HG03460 (cell line): ENCODE data around the gene TSPAN5.

ENCODE experiments used
- ATAC-seq: cut with Tn5 transposase; IDR thresholded peaks from one replicate; pipeline ENCODE4 v1.9.1; 2021; ENCODE audit not compliant: unreplicated experiment

The TSPAN5 gene

DNA sequence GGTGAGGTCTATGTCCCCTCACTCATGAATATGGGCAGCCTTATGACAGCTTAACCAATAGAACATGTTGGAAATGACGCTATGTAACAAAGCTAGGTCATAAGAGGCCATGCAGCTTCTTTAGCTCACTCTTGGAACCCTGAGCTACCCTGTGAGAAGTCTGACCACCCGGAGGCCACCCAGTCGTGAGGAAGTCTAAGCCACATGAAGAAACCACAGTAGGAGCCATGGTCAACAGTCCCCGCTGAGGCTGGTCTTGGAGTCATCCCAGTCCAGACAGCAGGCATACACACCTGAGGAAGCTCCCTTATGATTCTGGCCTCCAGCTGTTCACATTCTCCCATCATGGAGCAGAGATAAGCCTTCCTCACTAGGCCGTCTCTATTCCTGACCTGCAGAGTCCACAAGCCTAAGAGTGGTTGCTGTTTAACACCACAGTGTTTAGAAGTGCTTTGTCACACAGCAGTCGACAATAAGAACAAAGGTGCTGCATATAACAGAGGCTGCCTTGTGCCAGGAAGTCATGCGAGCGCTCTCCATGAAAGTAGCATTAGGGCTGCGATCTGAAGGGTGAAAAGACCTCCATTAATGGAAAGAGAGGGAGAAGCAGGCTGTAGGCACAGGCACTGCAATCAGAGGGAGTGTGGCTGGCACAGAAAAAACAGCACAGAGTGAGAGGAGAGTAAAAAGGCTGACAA is 38.2 kb downstream of the TSPAN5 start:
- ATAC-seq = no peak

DNA sequence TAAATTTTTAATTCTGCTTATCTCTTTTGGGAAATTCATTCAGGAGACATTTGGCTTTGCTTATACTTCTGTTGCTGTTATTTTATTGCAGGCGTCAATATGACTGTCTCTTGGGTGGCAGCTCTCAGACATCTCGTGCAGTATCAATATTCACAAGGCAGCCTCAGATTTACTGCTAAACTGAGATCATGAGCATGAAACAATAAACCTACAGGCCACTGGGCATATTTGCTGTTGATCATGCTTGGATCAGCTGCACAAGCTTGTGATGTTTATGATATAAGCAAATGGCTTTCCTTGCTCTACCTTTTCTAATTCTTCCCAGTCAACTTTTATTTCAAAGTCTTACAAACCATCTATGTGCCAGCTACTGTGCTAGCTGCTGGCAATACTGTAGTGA is 39.2 kb downstream of the TSPAN5 start:
- ATAC-seq = no peak

DNA sequence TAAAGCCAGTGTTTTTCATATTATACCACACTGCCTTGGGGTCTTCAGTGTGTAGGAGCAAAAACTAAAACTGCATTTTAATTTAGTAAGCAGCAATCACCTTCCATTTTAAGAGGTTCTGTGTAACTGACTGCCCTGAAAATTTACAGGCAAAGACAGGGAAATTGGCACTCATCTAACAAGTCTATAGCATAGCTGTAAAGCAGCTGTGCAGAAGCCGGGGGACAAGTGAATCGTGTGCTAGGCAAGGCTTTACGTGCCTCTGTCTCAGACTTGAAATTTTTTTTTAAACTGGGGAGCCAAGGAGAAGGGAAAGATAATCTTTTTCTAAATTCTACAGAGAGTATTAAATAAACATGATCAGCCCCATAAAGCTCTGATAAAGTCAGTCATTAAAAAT is 39.7 kb downstream of the TSPAN5 start:
- ATAC-seq = no peak

DNA sequence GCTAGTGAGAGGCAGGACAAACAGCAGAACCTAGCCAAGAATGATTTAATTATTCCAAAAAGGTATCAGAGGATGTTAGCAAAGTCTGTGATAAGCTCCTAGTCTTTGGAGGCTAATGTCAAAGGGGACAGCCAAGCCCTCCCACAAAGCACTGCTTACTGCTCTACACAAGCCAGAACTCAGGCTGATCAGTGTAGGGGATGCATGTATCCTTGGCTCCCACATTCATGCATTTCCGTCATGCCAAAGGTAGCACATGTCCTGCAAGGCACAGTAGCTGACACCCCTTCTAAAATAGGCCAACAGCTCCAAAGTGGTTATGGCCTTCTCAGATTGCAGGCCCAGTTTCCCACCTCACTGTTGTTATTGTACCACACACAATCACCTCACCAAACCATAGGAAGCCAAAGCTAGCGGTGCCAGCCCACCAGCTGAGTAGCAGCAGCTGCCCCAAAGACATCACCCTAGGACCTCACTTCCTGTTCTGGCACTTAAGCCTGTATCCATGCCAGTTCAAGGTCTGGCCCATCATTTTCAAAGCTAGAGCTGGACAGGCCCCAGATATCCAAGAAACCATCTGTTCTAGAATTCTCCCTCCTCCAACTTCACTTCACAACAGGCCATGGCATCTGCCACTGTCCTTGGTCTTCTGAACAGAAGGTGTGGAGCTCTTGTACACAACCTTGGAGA is 40.9 kb downstream of the TSPAN5 start:
- ATAC-seq = no peak

GRCh38 chr4:98615991-98616390 is 42.4 kb downstream of the TSPAN5 start:
- ATAC-seq = no peak

GRCh38 chr4:98614662-98615061 is 43.7 kb downstream of the TSPAN5 start:
- no peak for ATAC-seq

- ATAC-seq = no peak
Measured at GRCh38 chr4:98614094-98614493, 44.3 kb downstream of the TSPAN5 start.

GRCh38 chr4:98613453-98614075 is 44.8 kb downstream of the TSPAN5 start:
- no peak for ATAC-seq

DNA sequence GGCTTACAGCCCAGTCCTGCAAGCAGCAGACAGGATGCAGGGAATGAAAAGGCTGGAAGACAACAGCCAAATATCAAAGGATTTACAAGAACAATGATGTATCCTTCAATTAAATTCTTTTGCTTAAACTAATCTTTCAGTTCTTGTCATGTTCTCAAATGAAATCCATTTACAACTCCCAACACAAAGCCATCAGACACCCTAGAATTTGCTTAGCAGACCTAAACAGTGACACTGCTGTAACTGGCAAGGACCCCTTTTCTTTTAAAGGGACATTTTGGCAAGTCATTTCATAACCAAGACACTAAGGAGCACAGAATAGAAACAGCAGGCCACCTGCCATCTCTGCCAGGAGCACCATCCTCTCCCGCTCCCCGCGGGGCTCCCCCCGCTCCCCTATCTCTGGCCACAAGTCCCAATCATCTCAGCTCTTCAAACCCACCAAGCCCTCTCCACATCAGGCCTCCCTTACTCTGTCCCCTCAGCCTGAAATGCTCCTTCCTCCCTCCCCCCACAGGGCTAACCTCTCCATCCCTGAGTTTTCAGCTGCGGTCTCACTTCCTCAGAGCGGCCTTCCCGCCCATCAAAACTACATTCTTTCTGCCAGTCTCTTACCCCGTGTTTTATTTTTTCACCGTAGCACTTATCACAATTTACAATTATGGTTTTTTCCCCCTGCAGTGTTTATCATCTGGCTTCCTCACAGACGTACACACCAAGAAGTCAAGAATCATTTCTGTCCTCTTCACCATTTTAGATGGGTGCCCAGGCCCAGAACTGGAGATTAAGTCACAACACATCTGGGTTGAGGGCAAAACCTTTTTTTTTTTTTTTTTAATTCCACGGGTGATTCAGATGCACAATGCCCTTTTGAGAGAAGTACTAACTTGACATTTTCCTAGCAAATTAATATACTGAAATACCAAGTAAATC is 45.8 kb downstream of the TSPAN5 start:
- no peak for ATAC-seq

DNA sequence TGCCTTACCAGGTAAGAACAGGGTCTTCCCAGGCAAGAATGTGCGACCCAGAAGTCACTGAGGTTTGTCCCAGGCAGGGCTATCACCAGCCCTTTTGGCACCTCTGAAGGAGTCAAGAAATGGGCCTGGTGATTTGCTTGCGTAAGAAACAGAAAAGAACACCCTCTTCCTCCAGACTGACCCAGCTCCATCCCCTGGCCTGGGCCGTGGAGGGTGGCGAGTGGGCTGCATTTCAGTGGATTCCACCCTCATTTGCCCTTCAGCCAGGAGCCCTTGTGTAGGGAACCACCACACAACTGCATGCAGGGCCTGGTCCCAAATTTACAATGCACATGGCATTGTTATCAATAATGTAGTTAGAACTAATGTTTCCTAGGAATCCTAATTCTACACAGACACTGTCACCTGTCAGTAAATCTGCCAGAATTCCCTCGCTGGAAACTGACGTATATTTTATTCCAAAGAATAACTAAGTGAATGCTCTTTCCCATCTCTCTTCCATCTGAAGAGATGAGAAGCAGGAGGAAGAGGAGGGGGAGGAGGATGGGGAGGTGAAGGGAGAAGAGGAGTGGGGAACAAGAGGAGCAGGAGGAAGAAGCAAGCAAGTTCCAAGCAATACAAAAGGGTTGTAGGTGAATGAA is 46.6 kb downstream of the TSPAN5 start:
- no peak for ATAC-seq

DNA sequence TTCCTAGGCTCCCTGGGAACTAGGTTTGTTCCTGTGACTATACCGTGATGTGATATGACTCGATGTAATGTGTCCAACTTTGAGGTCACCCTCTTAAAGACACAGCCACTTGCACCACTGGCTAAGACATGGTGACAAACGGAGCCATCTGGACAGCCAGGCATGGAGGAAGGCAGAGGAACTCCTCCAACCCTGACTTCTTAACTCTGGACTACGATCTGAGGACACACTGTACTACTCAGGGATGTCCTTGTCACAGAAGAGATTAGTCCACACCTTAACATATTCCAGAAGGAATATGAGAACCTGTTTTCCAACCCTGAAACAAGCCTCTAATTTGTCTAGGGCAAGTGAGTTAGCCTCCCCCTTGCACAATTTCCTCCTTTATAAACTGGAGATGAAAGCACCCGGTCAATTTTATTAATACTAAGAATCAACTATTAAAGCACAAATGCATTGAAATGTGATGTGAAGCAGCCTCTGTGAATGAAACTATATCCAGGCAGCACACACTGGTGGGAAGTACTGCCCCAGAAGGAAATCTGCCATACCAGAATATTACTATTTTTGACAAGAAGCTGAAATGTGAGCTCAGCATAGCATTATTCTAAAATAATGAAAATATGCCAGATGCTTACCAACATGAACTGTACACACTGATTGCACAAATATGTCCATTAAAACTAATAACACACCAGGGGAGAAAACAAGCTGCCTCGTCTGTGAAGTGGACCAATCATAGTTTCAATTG is 47.3 kb downstream of the TSPAN5 start:
- no peak for ATAC-seq

DNA sequence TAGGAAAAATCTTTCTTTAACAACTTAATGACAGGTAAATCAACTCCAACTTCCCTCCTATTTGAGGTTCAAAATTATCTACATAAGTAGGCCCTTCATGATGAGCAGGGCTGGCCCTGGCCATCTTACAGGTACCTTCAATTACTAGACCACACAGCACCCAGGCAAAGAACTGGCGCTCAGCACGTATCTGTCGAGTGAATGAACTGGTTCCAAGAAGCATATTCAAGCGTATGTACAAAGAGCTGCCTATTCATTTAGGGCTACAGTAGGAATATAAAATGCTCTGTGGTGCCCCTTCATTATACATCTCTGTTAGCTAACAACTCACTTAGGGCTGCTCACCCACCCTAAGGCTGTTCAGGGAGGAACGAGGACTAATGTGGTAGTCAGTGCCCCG is 48.0 kb downstream of the TSPAN5 start:
- no peak for ATAC-seq

DNA sequence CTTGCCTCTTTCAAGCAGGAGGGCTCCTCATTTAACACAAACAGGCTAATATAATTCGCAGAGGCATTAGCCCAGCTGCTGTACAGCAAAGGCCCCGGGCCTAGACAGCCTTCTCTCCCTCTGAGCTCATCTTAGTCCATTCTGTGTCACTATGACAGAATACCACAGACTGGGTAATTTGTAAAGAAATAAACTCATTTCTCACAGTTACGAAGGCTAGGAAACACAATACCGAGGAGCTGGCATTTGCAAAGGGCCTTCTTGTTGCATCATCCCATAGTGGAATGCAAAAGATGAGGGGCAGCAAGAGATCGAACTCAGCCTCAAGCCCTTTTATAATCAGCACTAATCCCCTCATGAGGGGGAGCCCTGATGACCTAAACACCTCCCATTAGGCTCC is 48.5 kb downstream of the TSPAN5 start:
- no peak for ATAC-seq

DNA sequence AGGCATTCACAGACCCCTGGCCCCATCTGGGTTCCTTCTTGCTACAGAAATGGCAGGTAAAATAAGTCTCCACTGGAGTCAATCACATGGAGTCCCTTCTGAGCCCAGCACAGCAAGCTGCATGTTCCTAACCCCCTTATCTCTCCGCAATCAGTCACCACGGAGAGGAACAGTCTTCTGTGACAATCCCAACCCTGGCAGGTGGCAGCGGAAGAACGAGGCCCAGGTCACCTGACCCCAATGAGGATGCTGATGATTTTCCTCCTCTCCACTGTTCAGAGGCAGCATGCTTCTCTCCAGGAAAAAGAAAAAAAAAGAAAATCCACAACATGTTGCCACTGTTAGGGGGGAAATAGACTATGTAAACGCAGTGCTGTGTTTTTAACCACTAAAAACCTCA is 50.1 kb downstream of the TSPAN5 start:
- ATAC-seq = no peak

GRCh38 chr4:98606894-98607293 is 51.5 kb downstream of the TSPAN5 start:
- no peak for ATAC-seq

DNA sequence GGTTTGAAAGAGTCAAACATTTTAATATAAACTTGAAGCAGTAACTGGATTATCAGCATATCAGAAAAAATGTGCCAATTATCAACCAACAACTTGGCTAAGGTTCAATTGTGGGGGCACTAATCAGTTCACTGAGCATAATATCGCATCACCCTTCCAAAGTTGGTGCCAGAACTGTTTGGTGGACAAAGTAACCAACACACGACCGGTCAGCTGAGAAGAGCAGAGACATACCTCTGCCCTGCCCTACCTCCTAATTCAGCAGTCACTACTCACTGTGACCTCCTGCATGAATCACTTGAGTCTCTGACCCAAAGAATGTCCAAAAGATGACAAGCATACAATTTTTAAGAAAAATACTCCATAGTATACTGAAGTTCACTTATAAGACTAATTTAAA is 53.2 kb downstream of the TSPAN5 start:
- no peak for ATAC-seq

DNA sequence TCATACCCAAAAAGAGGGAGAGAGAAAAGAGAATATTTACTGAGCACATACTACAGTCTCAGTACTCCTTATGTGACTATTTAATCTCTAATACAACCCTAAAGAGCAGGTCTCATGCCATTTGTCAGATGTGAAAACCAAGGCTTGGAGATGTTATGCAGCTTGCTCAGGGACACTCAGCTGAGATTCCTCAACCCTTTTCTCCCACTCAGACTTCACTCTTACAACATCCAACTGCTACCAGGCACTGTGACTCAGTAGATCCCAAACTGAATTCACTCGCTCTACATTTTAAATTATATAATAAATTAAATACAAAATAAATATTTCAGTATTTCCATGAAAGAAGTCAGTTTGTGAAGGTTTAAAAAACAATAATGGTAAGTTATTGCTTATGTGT is 53.7 kb downstream of the TSPAN5 start:
- ATAC-seq = no peak

DNA sequence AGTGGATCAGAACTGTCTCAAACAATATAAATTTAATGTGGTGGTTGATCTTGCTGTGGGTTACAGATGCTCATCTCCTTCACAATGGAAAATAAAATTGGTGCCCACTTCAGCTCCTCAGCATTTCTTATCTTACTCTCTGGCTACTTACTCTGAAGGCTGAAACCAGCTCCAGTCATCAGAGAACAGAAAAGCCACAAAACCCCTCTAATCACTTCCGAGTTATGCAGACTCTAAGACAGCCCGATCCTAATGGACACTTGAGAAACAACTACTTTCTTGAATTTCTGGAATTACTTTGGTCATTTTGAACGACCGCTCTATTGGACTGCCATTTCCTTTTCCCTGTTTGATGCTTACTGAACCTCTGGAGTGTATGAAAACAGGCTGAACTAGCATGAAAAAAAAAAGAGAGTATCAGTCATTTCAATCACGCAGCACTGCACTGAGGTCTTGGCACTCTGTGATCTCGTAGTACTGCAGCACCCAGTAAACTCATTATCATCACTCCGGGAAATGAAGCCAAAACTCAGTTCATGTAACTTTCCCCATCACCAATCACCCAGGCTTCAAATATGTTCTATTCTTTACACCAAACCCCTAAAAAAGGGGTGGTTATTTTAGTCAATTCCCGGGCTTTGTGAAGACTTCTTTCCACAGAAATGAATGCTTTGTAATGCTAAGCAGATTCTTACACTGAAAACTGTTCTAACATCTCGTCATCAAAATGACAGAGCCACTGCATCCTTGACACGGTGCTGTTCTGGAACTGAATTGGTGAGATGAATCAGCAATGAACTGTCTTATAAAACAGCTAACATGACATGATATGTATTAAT is 54.5 kb downstream of the TSPAN5 start:
- no peak for ATAC-seq

- ATAC-seq = no peak
Measured at GRCh38 chr4:98602270-98602669, 56.1 kb downstream of the TSPAN5 start.
